ENCODE data around the gene UNC45B. TPM values are rescaled to one million over a fixed set of nuclear protein-coding genes. Genes with fewer than 3 reads are reported as not detected.

UNC45B gene
- total RNA-seq, 2 experiments from 2014 or later = 0.11 to 0.20 TPM

GRCh38 chr17:35214192-35214591 lies 66.6 kb downstream of the UNC45B start:
- ATAC-seq (ENCODE audit: poor library complexity) (peak; percentile 78), DNase-seq (peak in 9 of 14 experiments; percentile 11 to 94 (median 43))
- intact Hi-C loops (cut with DNase I, micrococcal nuclease) = loop anchor here (1.0 to 2.0 kb wide), 4 partner anchors 28 to 99 kb away; partner anchors contain the start of gene SLFN5 (in 1 of the 2)
- no peak for TF ChIP-seq CTCF (IDR thresholded peaks at IDR 0.05)
- peaks cover 91% of the 10 kb centered on the region for H3K4me1 Mint-ChIP-seq (ENCODE audit: low read depth)
- peak overlapping the region; percentile 91 for H3K27ac Mint-ChIP-seq
- ChIA-PET CTCF (interaction anchor here (1.0 to 3.9 kb wide), 11 partner anchors 23 to 325 kb away, joined by 3 to 19 read pairs (median 4); partner anchors contain the start of gene SLFN5), POLR2A (interaction anchor here (0.6 to 8.7 kb wide), 48 partner anchors 8 to 1340 kb away, joined by 3 to 440 read pairs (median 6); partner anchors contain the start of genes PEX12, RASL10B, SLFN11 and SLFN12L)
- Histone ChIP-seq H3K36me3 (ENCODE audit: insufficient read depth, low read length) (no peaks in the 10 kb centered on the region), H3K27me3 (ENCODE audit: control insufficient read depth in 1 of 2, insufficient read depth in 2 of 2, low read length in 2 of 2) (no peaks in the 10 kb centered on the region), H3K4me3 (ENCODE audit: low read length) (peak overlapping the region; percentile 46), H3K9me3 (ENCODE audit: control insufficient read depth in 1 of 2, insufficient read depth in 1 of 2, low read length in 2 of 2) (no peaks in the 10 kb centered on the region), H3K4me1 (ENCODE audit: insufficient read depth, low read length) (peaks cover 72% of the 10 kb centered on the region), H3K27ac (ENCODE audit: low read depth in 1 of 2, low read length in 2 of 2) (peak overlapping the region; percentile 75 to 89)
- peak overlapping the region; percentile 18 for H3K4me3 Mint-ChIP-seq
- peaks cover 4% of the 10 kb centered on the region for H3K36me3 Mint-ChIP-seq (ENCODE audit: low read depth)
- no peaks in the 10 kb centered on the region for H3K27me3 Mint-ChIP-seq
- H3K9me3 Mint-ChIP-seq = peaks cover 2% of the 10 kb centered on the region

GRCh38 chr17:35214631-35215273 lies 67.1 kb downstream of the UNC45B start:
- intact Hi-C loops (cut with DNase I, micrococcal nuclease) = loop anchor here (1.0 to 2.0 kb wide), 4 partner anchors 28 to 98 kb away; partner anchors contain the start of gene SLFN5 (in 1 of the 2)
- Mint-ChIP-seq H3K4me1 (ENCODE audit: low read depth) (peaks cover 91% of the 10 kb centered on the region), H3K9me3 (peaks cover 2% of the 10 kb centered on the region), H3K27me3 (no peaks in the 10 kb centered on the region), H3K27ac (peak overlapping the region; percentile 91), H3K36me3 (ENCODE audit: low read depth) (peaks cover 4% of the 10 kb centered on the region), H3K4me3 (peak overlapping the region; percentile 18)
- Histone ChIP-seq H3K27me3 (ENCODE audit: control insufficient read depth in 1 of 2, insufficient read depth in 2 of 2, low read length in 2 of 2) (no peaks in the 10 kb centered on the region), H3K4me1 (ENCODE audit: insufficient read depth, low read length) (peaks cover 75% of the 10 kb centered on the region), H3K36me3 (ENCODE audit: insufficient read depth, low read length) (no peaks in the 10 kb centered on the region), H3K9me3 (ENCODE audit: control insufficient read depth in 1 of 2, insufficient read depth in 1 of 2, low read length in 2 of 2) (no peaks in the 10 kb centered on the region), H3K27ac (ENCODE audit: low read depth in 1 of 2, low read length in 2 of 2) (peak overlapping the region; percentile 75 to 89), H3K4me3 (ENCODE audit: low read length) (peak overlapping the region; percentile 46)
- TF ChIP-seq CTCF (IDR thresholded peaks at IDR 0.05) = no peak
- DNase-seq = peak in 13 of 14 experiments; percentile 13 to 72 (median 29)
- ChIA-PET CTCF (interaction anchor here (0.9 to 3.9 kb wide), 12 partner anchors 22 to 325 kb away, joined by 3 to 19 read pairs (median 4); partner anchors contain the start of gene SLFN5), POLR2A (interaction anchor here (0.6 to 8.7 kb wide), 44 partner anchors 9 to 1339 kb away, joined by 3 to 440 read pairs (median 7); partner anchors contain the start of genes PEX12, RASL10B, SLFN11 and SLFN12L)
- peak; percentile 52 for ATAC-seq (ENCODE audit: poor library complexity)

GRCh38 chr17:35217107-35217506 lies 69.5 kb downstream of the UNC45B start:
- Mint-ChIP-seq H3K4me3 (peak overlapping the region; percentile 52), H3K36me3 (ENCODE audit: low read depth) (peaks cover 11% of the 10 kb centered on the region), H3K4me1 (ENCODE audit: low read depth) (peaks cover 90% of the 10 kb centered on the region), H3K27me3 (no peaks in the 10 kb centered on the region), H3K9me3 (no peaks in the 10 kb centered on the region), H3K27ac (peak overlapping the region; percentile 91)
- Histone ChIP-seq H3K27ac (ENCODE audit: low read depth in 1 of 2, low read length in 2 of 2) (peak overlapping the region; percentile 29 to 72), H3K4me1 (ENCODE audit: insufficient read depth, low read length) (peaks cover 77% of the 10 kb centered on the region), H3K36me3 (ENCODE audit: insufficient read depth, low read length) (no peaks in the 10 kb centered on the region), H3K9me3 (ENCODE audit: control insufficient read depth in 1 of 2, insufficient read depth in 1 of 2, low read length in 2 of 2) (peaks cover 0 to 2% of the 10 kb centered on the region in 2 experiments), H3K27me3 (ENCODE audit: control insufficient read depth in 1 of 2, insufficient read depth in 2 of 2, low read length in 2 of 2) (no peaks in the 10 kb centered on the region), H3K4me3 (ENCODE audit: low read length) (no peak overlapping the region)
- ATAC-seq (ENCODE audit: poor library complexity) (no peak), DNase-seq (no peak)
- ChIA-PET POLR2A (interaction anchor here (0.8 to 3.3 kb wide), 3 partner anchors 25 to 129 kb away, joined by 3 to 52 read pairs (median 3); partner anchors contain the start of gene SLFN5), CTCF (interaction anchor here (0.9 to 2.2 kb wide), 6 partner anchors 22 to 96 kb away, joined by 3 to 8 read pairs (median 6); no protein-coding TSS in a partner anchor)
- TF ChIP-seq CTCF (IDR thresholded peaks at IDR 0.05) = no peak
- intact Hi-C loops (cut with DNase I, micrococcal nuclease) = no loop called here
